Transverse colon (tissue), 4 donors: ENCODE measurements around the gene GABRG3. TPM values are rescaled to one million over a fixed set of nuclear protein-coding genes. Genes with fewer than 3 reads are reported as not detected.

Source experiments
- DNase-seq: peaks from one replicate; pipeline ENCODE4 v3.0.0-alpha.2; 2019
- H3K27ac ChIP-seq, 4 donors: fragments of 200-600 bp; sonication (generic); 2 replicates each; pipeline ENCODE4 v1.5.1; 2016 to 2018; ENCODE audit warnings: inconsistent platforms in 4 of 4
- H3K27me3 ChIP-seq: fragments of 200-600 bp; sonication (generic); 2 replicates; pipeline ENCODE4 v1.5.1; 2017; ENCODE audit warnings: inconsistent platforms
- H3K36me3 ChIP-seq, 4 donors: fragments of 200-600 bp; sonication (generic); 2 replicates each; pipeline ENCODE4 v1.5.1; 2017 to 2019; ENCODE audit warnings: inconsistent platforms in 4 of 4
- H3K4me1 ChIP-seq, 4 donors: fragments of 200-600 bp; sonication (generic); 2 replicates each; pipeline ENCODE4 v1.5.1; 2017 to 2020; ENCODE audit warnings: inconsistent platforms in 4 of 4
- H3K4me3 ChIP-seq, 4 donors: fragments of 200-600 bp; sonication (generic); 1 replicate in 1 of 4; 2 replicates in 3 of 4; pipeline versions ENCODE4 v1.5.1 to v1.6.1; 2017 to 2019; ENCODE audit warnings: inconsistent platforms in 4 of 4
- H3K9me3 ChIP-seq, 2 donors: fragments of 200-600 bp; sonication (generic); 2 replicates each; pipeline ENCODE4 v1.5.1; 2017 to 2019; ENCODE audit warnings: inconsistent platforms in 2 of 2
- EP300 ChIP-seq: sonication (generic); formaldehyde crosslinking; IDR thresholded peaks from one replicate; pipeline ENCODE4 v1.6.1; 2017; ENCODE audit warnings: antibody characterized with exemption, low read depth
- POLR2A ChIP-seq: fragments of 450-650 bp; IDR thresholded peaks from one replicate; pipeline ENCODE4 v1.6.1; 2016; ENCODE audit warnings: antibody characterized with exemption, mild to moderate bottlenecking, moderate library complexity
- POLR2AphosphoS5 ChIP-seq, 3 donors: sonication (generic); formaldehyde crosslinking; IDR thresholded peaks; one replicate each; pipeline ENCODE4 v1.6.1; 2016; ENCODE audit warnings: antibody characterized with exemption in 3 of 3
- WGBS, 2 donors: methylation state at CpG; one replicate each; pipeline ENCODE4 v1.1.5; 2018; ENCODE audit warnings: low coverage in 1 of 2; 5-methylcytosine and 5-hydroxymethylcytosine counted together
- in situ Hi-C, 4 donors: fragments of 200-750 bp; cut with MboI; loops; one replicate each; pipeline versions ENCODE4 v1.15.0 to v1.15.1; 2017; ENCODE audit warnings: low sequenced_read_pairs in 3 of 4, low pct_ligation_motif_present in 1 of 4, low pct_unique_long_range_greater_than_20kb in 1 of 4
- intact Hi-C: fragments of 100-400 bp; cut with DNase I; formaldehyde crosslinking; loops from one replicate; pipeline ENCODE4 v1.15.1; 2023; ENCODE audit warnings: low total_unique reads
- total RNA-seq, 4 donors: library from RNA; depleted of rRNA; stranded (reverse); fragments of >200 nt; gene quantifications; one replicate each; pipeline ENCODE4 v1.1.0, GENCODE V29; 2016
- TF ChIP-seq, protein P1 (sequence below), 5 experiments: fragments of 200-600 bp in 3 of 5; fragments of 450-650 bp in 2 of 5; sonication (generic) in 3 of 5; IDR thresholded peaks; 1 replicate in 2 of 5; 2 replicates in 3 of 5; pipeline ENCODE4 v1.5.1; 2016 to 2017; ENCODE audit warnings: antibody characterized with exemption in 5 of 5, inconsistent platforms in 3 of 5, mild to moderate bottlenecking in 2 of 5, moderate library complexity in 1 of 5

GABRG3 gene
- total RNA-seq, 4 donors from 2014 or later: not detected

DNA sequence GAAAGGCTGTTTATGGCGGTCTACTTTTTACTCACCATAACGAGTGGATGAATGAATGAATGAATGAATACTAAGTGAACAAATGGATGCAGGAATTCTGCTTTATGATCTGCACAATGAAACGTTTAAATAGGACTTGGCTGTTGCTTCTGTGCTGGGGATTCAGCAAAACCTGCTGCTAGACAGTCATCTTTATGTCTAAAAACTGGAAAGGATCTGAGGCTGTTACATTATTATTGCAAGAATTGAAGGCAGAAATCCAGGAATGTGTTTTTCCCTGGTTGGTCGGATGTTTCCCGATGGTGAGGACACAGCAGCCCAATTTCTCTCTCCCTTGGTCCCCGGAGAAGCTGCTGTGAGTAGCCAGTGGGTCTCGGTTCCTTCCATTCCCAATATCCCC lies 94.2 kb downstream of the GABRG3 start:
- H3K4me1 ChIP-seq: no peaks in the 10 kb centered on the region
- in situ Hi-C loops (loop anchor here in 1 of 4 donors (25.0 kb wide), 1 partner anchor 97 kb away; no protein-coding TSS in a partner anchor), intact Hi-C loops (no loop called here)
- TF ChIP-seq POLR2AphosphoS5 (IDR thresholded peaks at IDR 0.05) (no peak), EP300 (no peak), POLR2A (no peak)
- TF ChIP-seq, protein P1, sequence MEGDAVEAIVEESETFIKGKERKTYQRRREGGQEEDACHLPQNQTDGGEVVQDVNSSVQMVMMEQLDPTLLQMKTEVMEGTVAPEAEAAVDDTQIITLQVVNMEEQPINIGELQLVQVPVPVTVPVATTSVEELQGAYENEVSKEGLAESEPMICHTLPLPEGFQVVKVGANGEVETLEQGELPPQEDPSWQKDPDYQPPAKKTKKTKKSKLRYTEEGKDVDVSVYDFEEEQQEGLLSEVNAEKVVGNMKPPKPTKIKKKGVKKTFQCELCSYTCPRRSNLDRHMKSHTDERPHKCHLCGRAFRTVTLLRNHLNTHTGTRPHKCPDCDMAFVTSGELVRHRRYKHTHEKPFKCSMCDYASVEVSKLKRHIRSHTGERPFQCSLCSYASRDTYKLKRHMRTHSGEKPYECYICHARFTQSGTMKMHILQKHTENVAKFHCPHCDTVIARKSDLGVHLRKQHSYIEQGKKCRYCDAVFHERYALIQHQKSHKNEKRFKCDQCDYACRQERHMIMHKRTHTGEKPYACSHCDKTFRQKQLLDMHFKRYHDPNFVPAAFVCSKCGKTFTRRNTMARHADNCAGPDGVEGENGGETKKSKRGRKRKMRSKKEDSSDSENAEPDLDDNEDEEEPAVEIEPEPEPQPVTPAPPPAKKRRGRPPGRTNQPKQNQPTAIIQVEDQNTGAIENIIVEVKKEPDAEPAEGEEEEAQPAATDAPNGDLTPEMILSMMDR (IDR thresholded peaks at IDR 0.05): no peak
- peaks cover 0 to 10% of the 10 kb centered on the region in 2 donors for H3K9me3 ChIP-seq
- H3K4me3 ChIP-seq: no peak overlapping the region
- WGBS, 2 donors: 61 to 68% methylated on average over 4 to 7 of the region's 7 CpGs
- H3K27me3 ChIP-seq: no peaks in the 10 kb centered on the region
- DNase-seq: no peak
- no peak overlapping the region for H3K27ac ChIP-seq
- no peaks in the 10 kb centered on the region for H3K36me3 ChIP-seq

DNA sequence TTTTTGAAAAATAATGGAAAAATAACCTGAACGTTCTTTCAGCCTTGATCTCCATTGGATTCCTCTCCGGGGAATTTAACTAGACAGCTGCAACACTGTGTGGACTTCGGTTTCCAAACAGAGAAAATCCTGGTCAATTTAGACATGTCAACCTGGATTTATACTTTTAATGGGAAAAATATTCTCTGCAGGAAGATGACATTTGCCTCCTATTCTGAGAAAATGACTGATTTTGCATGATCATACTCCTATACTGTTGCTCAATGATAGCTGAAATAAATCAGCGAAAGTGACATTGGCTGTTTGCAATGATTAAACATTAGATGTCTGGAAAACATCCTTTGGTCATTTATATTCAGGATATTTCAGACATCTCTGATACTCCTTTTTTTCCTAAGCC lies 94.8 kb downstream of the GABRG3 start:
- WGBS, 2 donors: 73 to 76% methylated on average over 3 to 4 of the region's 4 CpGs
- Histone ChIP-seq H3K4me1 (no peaks in the 10 kb centered on the region), H3K9me3 (peaks cover 0 to 10% of the 10 kb centered on the region in 2 donors), H3K4me3 (no peak overlapping the region), H3K36me3 (no peaks in the 10 kb centered on the region), H3K27ac (no peak overlapping the region), H3K27me3 (no peaks in the 10 kb centered on the region)
- no peak for DNase-seq
- no peak for TF ChIP-seq POLR2AphosphoS5 (IDR thresholded peaks at IDR 0.05)
- TF ChIP-seq EP300: no peak
- TF ChIP-seq, protein P1 (IDR thresholded peaks at IDR 0.05): no peak
- no peak for TF ChIP-seq POLR2A
- intact Hi-C loops (no loop called here), in situ Hi-C loops (loop anchor here in 1 of 4 donors (25.0 kb wide), 1 partner anchor 97 kb away; no protein-coding TSS in a partner anchor)

DNA sequence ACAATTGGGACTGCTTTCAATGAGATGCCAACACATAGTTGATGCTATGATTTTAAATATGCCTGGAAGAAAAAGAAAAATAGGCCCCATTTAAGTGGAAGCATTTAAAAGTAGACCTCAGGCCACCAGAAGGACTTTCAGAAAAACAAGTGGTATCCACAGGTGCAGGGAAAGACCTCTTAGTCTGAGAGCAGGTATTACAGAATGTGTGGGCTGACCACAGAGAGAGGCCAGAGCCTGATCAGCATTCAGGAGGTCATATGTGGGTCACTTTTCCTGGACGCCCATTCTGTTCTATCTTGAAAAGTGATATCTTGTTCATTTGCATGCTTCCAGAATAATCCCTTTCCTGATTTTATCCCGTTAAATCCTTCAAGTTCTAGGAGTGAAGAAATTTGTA lies 95.5 kb downstream of the GABRG3 start:
- no peak for TF ChIP-seq POLR2A
- TF ChIP-seq, protein P1 (IDR thresholded peaks at IDR 0.05): no peak
- TF ChIP-seq EP300: no peak
- no peak for TF ChIP-seq POLR2AphosphoS5 (IDR thresholded peaks at IDR 0.05)
- 66 to 77% methylated on average over 2 of the region's 2 CpGs for WGBS, 2 donors
- Histone ChIP-seq H3K4me3 (no peak overlapping the region), H3K27ac (no peak overlapping the region), H3K4me1 (no peaks in the 10 kb centered on the region), H3K36me3 (no peaks in the 10 kb centered on the region), H3K27me3 (no peaks in the 10 kb centered on the region), H3K9me3 (peaks cover 0 to 10% of the 10 kb centered on the region in 2 donors)
- intact Hi-C loops (no loop called here), in situ Hi-C loops (loop anchor here in 1 of 4 donors (25.0 kb wide), 1 partner anchor 96 kb away; no protein-coding TSS in a partner anchor)
- DNase-seq: no peak

DNA sequence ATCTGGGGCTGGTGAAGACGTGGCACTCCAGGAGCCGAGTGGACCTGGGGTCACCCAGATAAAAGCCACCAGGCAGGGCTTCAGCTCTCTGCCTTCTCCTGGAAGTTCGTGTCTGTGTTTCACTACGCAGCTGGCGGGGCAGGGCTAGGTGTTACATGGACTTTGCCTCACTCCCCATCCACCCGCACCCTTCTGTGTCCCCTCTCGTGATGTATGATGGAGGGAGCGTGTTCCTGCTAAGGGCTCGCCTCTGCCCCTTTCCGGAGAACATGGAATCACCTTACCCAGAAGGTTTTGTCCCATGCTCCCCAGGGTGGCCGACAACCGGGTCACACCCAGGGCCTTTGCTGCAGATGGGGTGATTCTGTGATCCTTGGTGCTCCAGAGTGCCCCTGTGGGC lies 96.2 kb downstream of the GABRG3 start:
- Histone ChIP-seq H3K4me3 (no peak overlapping the region), H3K36me3 (no peaks in the 10 kb centered on the region), H3K9me3 (peaks cover 0 to 10% of the 10 kb centered on the region in 2 donors), H3K4me1 (no peaks in the 10 kb centered on the region), H3K27ac (no peak overlapping the region), H3K27me3 (no peaks in the 10 kb centered on the region)
- 79% methylated on average over 12 of the region's 12 CpGs; no CpG with 5 or more reads in 1 of the 2 donors for WGBS, 2 donors
- in situ Hi-C loops: loop anchor here in 1 of 4 donors (25.0 kb wide), 1 partner anchor 95 kb away; no protein-coding TSS in a partner anchor
- TF ChIP-seq EP300 (no peak), POLR2A (no peak), POLR2AphosphoS5 (IDR thresholded peaks at IDR 0.05) (no peak)
- TF ChIP-seq, protein P1 (IDR thresholded peaks at IDR 0.05): no peak
- intact Hi-C loops: no loop called here
- no peak for DNase-seq
